Upper lobe of left lung (tissue), 6 donors: ENCODE measurements around the gene SLC29A3. TPM values are rescaled to one million over a fixed set of nuclear protein-coding genes. Genes with fewer than 3 reads are reported as not detected.

Experiments
- ATAC-seq, 2 donors: fragments of 200-7000 bp; cut with Tn5 transposase; one replicate each; pipeline ENCODE4 v1.9.1; 2022; ENCODE audit warnings: mild to moderate bottlenecking in 2 of 2, moderate library complexity in 2 of 2; ENCODE audit not compliant: low FRiP score in 2 of 2
- DNase-seq, 2 donors: peaks; one replicate each; pipeline ENCODE4 v3.0.0-alpha.2; 2019 to 2020
- H3K27ac ChIP-seq, 4 donors: fragments of 200-600 bp; sonication (generic); one replicate each; pipeline ENCODE4 v1.5.1; 2016 to 2019
- H3K27me3 ChIP-seq, 4 donors: fragments of 200-600 bp; sonication (generic); one replicate each; pipeline ENCODE4 v1.5.1; 2017 to 2019
- H3K36me3 ChIP-seq, 4 donors: fragments of 200-600 bp; sonication (generic); one replicate each; pipeline ENCODE4 v1.5.1; 2016 to 2019
- H3K4me1 ChIP-seq, 4 donors: fragments of 200-600 bp; sonication (generic); one replicate each; pipeline ENCODE4 v1.5.1; 2018 to 2019
- H3K4me3 ChIP-seq, 4 donors: fragments of 200-600 bp; sonication (generic); one replicate each; pipeline ENCODE4 v1.5.1; 2017 to 2019; ENCODE audit warnings: mild to moderate bottlenecking in 2 of 4, moderate library complexity in 1 of 4
- H3K9me3 ChIP-seq, 4 donors: fragments of 200-600 bp; sonication (generic); one replicate each; pipeline ENCODE4 v1.5.1; 2018 to 2019
- EP300 ChIP-seq, 4 donors: sonication (generic); formaldehyde crosslinking; IDR thresholded peaks; one replicate each; pipeline ENCODE4 v1.5.1; 2017; ENCODE audit warnings: antibody characterized with exemption in 4 of 4, control low read depth in 2 of 4
- POLR2A ChIP-seq, 4 donors: fragments of 450-650 bp; IDR thresholded peaks; one replicate each; pipeline ENCODE4 v1.5.1; 2016 to 2017; ENCODE audit warnings: antibody characterized with exemption in 4 of 4, mild to moderate bottlenecking in 2 of 4
- POLR2AphosphoS5 ChIP-seq, 2 donors: sonication (generic); formaldehyde crosslinking; IDR thresholded peaks; one replicate each; pipeline ENCODE4 v1.5.1; 2017; ENCODE audit warnings: antibody characterized with exemption in 2 of 2
- WGBS, 2 donors: methylation state at CpG; one replicate each; pipeline ENCODE4 v1.1.5; 2017 to 2018; 5-methylcytosine and 5-hydroxymethylcytosine counted together
- total RNA-seq, 6 donors: library from RNA; depleted of rRNA in 4 of 6; stranded (reverse); fragments of >200 nt in 4 of 6; gene quantifications; one replicate each; pipeline versions ENCODE4 v1.1.0 to v1.2.1, GENCODE V29; 2016 to 2021
- TF ChIP-seq, protein P1 (sequence below), 6 experiments: fragments of 450-650 bp in 4 of 6; fragments of 200-600 bp in 2 of 6; sonication (generic) in 2 of 6; IDR thresholded peaks; one replicate each; pipeline ENCODE4 v1.5.1; 2016 to 2019; ENCODE audit warnings: antibody characterized with exemption in 6 of 6
- donor health status: DM: no; HTN: no; CAD: no; lungs with moderate emphysema.
- donor health status: DM: no; HTN: yes; CAD: no; lungs with severe emphysema.

The SLC29A3 gene
- total RNA-seq, 6 donors from 2014 or later: 6.7 to 17.0 (median 9.2) TPM

DNA sequence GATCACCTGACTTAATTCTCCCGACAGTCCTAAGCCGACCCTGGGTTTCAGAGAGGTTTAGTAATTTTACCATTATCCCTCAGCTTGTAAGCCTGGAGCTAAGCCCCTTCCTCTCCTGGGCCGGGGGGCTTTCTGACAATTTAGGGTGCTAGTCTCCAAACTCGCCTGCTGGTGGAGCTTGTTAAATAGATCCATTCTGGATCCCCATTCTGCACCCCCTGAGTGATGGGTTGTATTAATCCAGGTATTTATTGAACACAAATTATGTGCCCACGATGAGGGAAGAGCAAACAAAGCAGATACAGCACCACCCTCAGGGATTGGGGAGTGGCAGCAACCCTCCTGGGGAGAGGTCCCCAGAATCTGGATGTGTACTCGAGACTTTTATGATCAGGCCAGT, 1.3 kb upstream of the SLC29A3 start:
- peaks cover 0 to 2% (median under 1%) of the 10 kb centered on the region in 4 donors for H3K36me3 ChIP-seq
- H3K9me3 ChIP-seq: no peaks in the 10 kb centered on the region
- 74 to 89% methylated on average over 6 of the region's 6 CpGs for WGBS, 2 donors
- no peak overlapping the region for H3K27ac ChIP-seq
- H3K4me3 ChIP-seq: no peak overlapping the region
- DNase-seq: no peak
- no peaks in the 10 kb centered on the region for H3K27me3 ChIP-seq
- ATAC-seq: no peak
- peaks cover 18 to 44% (median 30%) of the 10 kb centered on the region in 4 donors for H3K4me1 ChIP-seq
- TF ChIP-seq POLR2A (IDR thresholded peaks at IDR 0.05) (no peak), EP300 (IDR thresholded peaks at IDR 0.05) (no peak), POLR2AphosphoS5 (IDR thresholded peaks at IDR 0.05) (no peak)
- TF ChIP-seq, protein P1, sequence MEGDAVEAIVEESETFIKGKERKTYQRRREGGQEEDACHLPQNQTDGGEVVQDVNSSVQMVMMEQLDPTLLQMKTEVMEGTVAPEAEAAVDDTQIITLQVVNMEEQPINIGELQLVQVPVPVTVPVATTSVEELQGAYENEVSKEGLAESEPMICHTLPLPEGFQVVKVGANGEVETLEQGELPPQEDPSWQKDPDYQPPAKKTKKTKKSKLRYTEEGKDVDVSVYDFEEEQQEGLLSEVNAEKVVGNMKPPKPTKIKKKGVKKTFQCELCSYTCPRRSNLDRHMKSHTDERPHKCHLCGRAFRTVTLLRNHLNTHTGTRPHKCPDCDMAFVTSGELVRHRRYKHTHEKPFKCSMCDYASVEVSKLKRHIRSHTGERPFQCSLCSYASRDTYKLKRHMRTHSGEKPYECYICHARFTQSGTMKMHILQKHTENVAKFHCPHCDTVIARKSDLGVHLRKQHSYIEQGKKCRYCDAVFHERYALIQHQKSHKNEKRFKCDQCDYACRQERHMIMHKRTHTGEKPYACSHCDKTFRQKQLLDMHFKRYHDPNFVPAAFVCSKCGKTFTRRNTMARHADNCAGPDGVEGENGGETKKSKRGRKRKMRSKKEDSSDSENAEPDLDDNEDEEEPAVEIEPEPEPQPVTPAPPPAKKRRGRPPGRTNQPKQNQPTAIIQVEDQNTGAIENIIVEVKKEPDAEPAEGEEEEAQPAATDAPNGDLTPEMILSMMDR (IDR thresholded peaks at IDR 0.05): no peak

- WGBS, 2 donors: 45 to 61% methylated on average over 6 to 8 of the region's 8 CpGs
- ATAC-seq: no peak
- TF ChIP-seq POLR2A (IDR thresholded peaks at IDR 0.05): no peak
- no peak for TF ChIP-seq POLR2AphosphoS5 (IDR thresholded peaks at IDR 0.05)
- TF ChIP-seq, protein P1 (IDR thresholded peaks at IDR 0.05): peak in 1 of 6 experiments; percentile 1
- TF ChIP-seq EP300 (IDR thresholded peaks at IDR 0.05): no peak
- Histone ChIP-seq H3K4me1 (peaks cover 18 to 38% (median 22%) of the 10 kb centered on the region in 4 donors), H3K36me3 (peaks cover 0 to 19% (median 8%) of the 10 kb centered on the region in 4 donors), H3K4me3 (peak overlapping the region; percentile 64 to 85 (median 76)), H3K9me3 (no peaks in the 10 kb centered on the region), H3K27ac (peak overlapping the region in 3 of 4 donors; percentile 70 to 86 (median 85)), H3K27me3 (no peaks in the 10 kb centered on the region)
- DNase-seq: no peak
Measured at GRCh38 chr10:71319800-71320392, 837 bp downstream of the SLC29A3 start.

DNA sequence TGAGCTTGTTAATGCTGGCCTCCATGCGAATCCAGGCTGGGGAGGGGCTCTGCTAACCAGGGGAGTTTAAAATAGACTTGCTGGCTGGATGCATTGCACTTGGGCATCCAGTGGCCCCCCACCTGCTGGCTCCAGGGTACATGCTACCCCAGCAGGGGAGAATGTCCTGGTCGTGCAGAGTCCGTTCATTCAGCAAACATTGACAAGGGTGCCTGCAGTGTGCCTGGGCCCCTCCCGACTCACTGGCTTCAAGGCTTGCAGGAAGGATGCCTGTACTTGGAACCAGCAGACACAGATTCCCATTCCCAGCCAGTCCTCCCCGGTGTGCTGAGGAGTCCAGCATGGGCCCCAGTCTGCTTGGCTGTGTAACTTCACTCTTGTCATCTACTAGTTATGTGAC, 1.5 kb downstream of the SLC29A3 start:
- DNase-seq (no peak), ATAC-seq (no peak)
- 87 to 89% methylated on average over 5 of the region's 5 CpGs for WGBS, 2 donors
- Histone ChIP-seq H3K27ac (no peak overlapping the region), H3K36me3 (peaks cover 0 to 22% (median 10%) of the 10 kb centered on the region in 4 donors), H3K4me3 (no peak overlapping the region), H3K9me3 (no peaks in the 10 kb centered on the region), H3K27me3 (no peaks in the 10 kb centered on the region), H3K4me1 (peaks cover 18 to 38% (median 22%) of the 10 kb centered on the region in 4 donors)
- TF ChIP-seq, protein P1 (IDR thresholded peaks at IDR 0.05): no peak
- TF ChIP-seq EP300 (IDR thresholded peaks at IDR 0.05) (no peak), POLR2AphosphoS5 (IDR thresholded peaks at IDR 0.05) (no peak)

GRCh38 chr10:71321386-71321785, 2.3 kb downstream of the SLC29A3 start:
- no peak overlapping the region for H3K27ac ChIP-seq
- TF ChIP-seq, protein P1 (IDR thresholded peaks at IDR 0.05): no peak
- TF ChIP-seq POLR2AphosphoS5 (IDR thresholded peaks at IDR 0.05): no peak
- no peak for TF ChIP-seq EP300 (IDR thresholded peaks at IDR 0.05)
- TF ChIP-seq POLR2A (IDR thresholded peaks at IDR 0.05): no peak
- peaks cover 0 to 24% (median 11%) of the 10 kb centered on the region in 4 donors for H3K36me3 ChIP-seq
- H3K9me3 ChIP-seq: no peaks in the 10 kb centered on the region
- no peak overlapping the region for H3K4me3 ChIP-seq
- 87 to 100% methylated on average over 1 of the region's 1 CpG for WGBS, 2 donors
- DNase-seq: no peak
- no peaks in the 10 kb centered on the region for H3K27me3 ChIP-seq
- ATAC-seq: no peak
- peaks cover 14 to 30% (median 16%) of the 10 kb centered on the region in 4 donors for H3K4me1 ChIP-seq

DNA sequence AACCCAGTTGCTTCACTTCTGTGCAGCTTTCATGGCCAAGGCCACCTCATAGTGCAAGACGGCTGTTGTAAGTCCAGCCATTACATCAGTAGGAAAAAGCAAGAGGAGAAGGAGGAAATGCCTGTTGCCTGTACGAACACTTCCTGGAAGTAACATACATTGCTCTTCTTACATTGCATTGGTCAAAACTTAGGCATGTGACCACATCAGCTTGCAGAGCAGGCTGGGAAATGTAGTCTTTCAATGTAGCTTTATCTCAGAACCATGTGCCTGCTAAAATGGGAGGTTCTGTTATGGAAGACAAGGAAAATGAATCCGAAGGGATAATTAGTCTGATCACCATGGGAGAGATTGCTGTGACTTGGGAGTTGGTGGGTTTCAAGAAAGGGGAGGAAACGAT, 4.3 kb downstream of the SLC29A3 start:
- TF ChIP-seq, protein P1 (IDR thresholded peaks at IDR 0.05): no peak
- no peak for TF ChIP-seq POLR2AphosphoS5 (IDR thresholded peaks at IDR 0.05)
- no peak for TF ChIP-seq POLR2A (IDR thresholded peaks at IDR 0.05)
- TF ChIP-seq EP300 (IDR thresholded peaks at IDR 0.05): no peak
- Histone ChIP-seq H3K27me3 (no peaks in the 10 kb centered on the region), H3K4me3 (no peak overlapping the region), H3K4me1 (peaks cover 11 to 24% (median 13%) of the 10 kb centered on the region in 4 donors), H3K36me3 (peaks cover 0 to 35% (median 12%) of the 10 kb centered on the region in 4 donors), H3K9me3 (no peaks in the 10 kb centered on the region), H3K27ac (no peak overlapping the region)
- ATAC-seq (no peak), DNase-seq (no peak)
- 83 to 84% methylated on average over 4 of the region's 4 CpGs for WGBS, 2 donors
